Measurements from ENCODE around the gene FEM1B. TPM values are rescaled to one million over a fixed set of nuclear protein-coding genes. Genes with fewer than 3 reads are reported as not detected.

Gene FEM1B
- total RNA-seq, 1 experiment from 2014 or later: 47.3 TPM

- POLR2A ChIA-PET (ENCODE audit: low non-redundant PET): interaction anchor here (0.5 kb wide), 1 partner anchor 422 kb away, joined by 3 read pairs; no protein-coding TSS in a partner anchor
- H3K4me1 ChIP-seq (ENCODE audit: insufficient read depth, low read length, poor library complexity, severe bottlenecking): no peaks in the 10 kb centered on the region
- no peak for DNase-seq (ENCODE audit: low spot score)
- CTCF ChIA-PET: no interaction called here
- no peaks in the 10 kb centered on the region for H3K27me3 ChIP-seq (replicated peaks; ENCODE audit: insufficient read depth, low read depth, low read length, poor library complexity)
- no TSS peak for BruUV-seq (replicated peaks)
- intact Hi-C loops (cut with micrococcal nuclease; ENCODE audit: unreplicated experiment): no loop called here
- TF ChIP-seq CTCF (conservative IDR thresholded peaks at IDR 0.05; ENCODE audit: low read depth, low read length) (no peak), EZH2 (IDR thresholded peaks at IDR 0.05; ENCODE audit: borderline replicate concordance, low read depth, low read length, poor library complexity, severe bottlenecking) (no peak)
- no peaks in the 10 kb centered on the region for H3K9me3 ChIP-seq (ENCODE audit: low read depth, low read length, poor library complexity, severe bottlenecking)
- no peak overlapping the region for H3K27ac ChIP-seq (ENCODE audit: low read depth, low read length, poor library complexity, severe bottlenecking)
- H3K4me3 ChIP-seq (ENCODE audit: low read depth, low read length, poor library complexity, severe bottlenecking): no peak overlapping the region
- H3K36me3 ChIP-seq (ENCODE audit: insufficient read depth, low read length, poor library complexity, severe bottlenecking): no peaks in the 10 kb centered on the region
These were observed 37.0 kb downstream of the FEM1B start for GRCh38 chr15:68314563-68314962.

GRCh38 chr15:68315035-68315434 lies 37.5 kb downstream of the FEM1B start:
- H3K4me3 ChIP-seq (ENCODE audit: low read depth, low read length, poor library complexity, severe bottlenecking): no peak overlapping the region
- CTCF ChIA-PET: interaction anchor here (1.2 kb wide), 1 partner anchor 8 kb away, joined by 3 read pairs; no protein-coding TSS in a partner anchor
- no peaks in the 10 kb centered on the region for H3K27me3 ChIP-seq (replicated peaks; ENCODE audit: insufficient read depth, low read depth, low read length, poor library complexity)
- no TSS peak for BruUV-seq (replicated peaks)
- no peak for TF ChIP-seq CTCF (conservative IDR thresholded peaks at IDR 0.05; ENCODE audit: low read depth, low read length)
- TF ChIP-seq EZH2 (IDR thresholded peaks at IDR 0.05; ENCODE audit: borderline replicate concordance, low read depth, low read length, poor library complexity, severe bottlenecking): no peak
- H3K36me3 ChIP-seq (ENCODE audit: insufficient read depth, low read length, poor library complexity, severe bottlenecking): no peaks in the 10 kb centered on the region
- DNase-seq (ENCODE audit: low spot score): no peak
- H3K4me1 ChIP-seq (ENCODE audit: insufficient read depth, low read length, poor library complexity, severe bottlenecking): no peaks in the 10 kb centered on the region
- H3K9me3 ChIP-seq (ENCODE audit: low read depth, low read length, poor library complexity, severe bottlenecking): no peaks in the 10 kb centered on the region
- intact Hi-C loops (cut with micrococcal nuclease; ENCODE audit: unreplicated experiment): no loop called here
- H3K27ac ChIP-seq (ENCODE audit: low read depth, low read length, poor library complexity, severe bottlenecking): no peak overlapping the region
- POLR2A ChIA-PET (ENCODE audit: low non-redundant PET): interaction anchor here (0.5 kb wide), 1 partner anchor 422 kb away, joined by 3 read pairs; no protein-coding TSS in a partner anchor

- Histone ChIP-seq H3K27ac (ENCODE audit: low read depth, low read length, poor library complexity, severe bottlenecking) (no peak overlapping the region), H3K27me3 (replicated peaks; ENCODE audit: insufficient read depth, low read depth, low read length, poor library complexity) (no peaks in the 10 kb centered on the region), H3K4me3 (ENCODE audit: low read depth, low read length, poor library complexity, severe bottlenecking) (no peak overlapping the region), H3K36me3 (ENCODE audit: insufficient read depth, low read length, poor library complexity, severe bottlenecking) (no peaks in the 10 kb centered on the region), H3K9me3 (ENCODE audit: low read depth, low read length, poor library complexity, severe bottlenecking) (no peaks in the 10 kb centered on the region), H3K4me1 (ENCODE audit: insufficient read depth, low read length, poor library complexity, severe bottlenecking) (no peaks in the 10 kb centered on the region)
- TF ChIP-seq CTCF (conservative IDR thresholded peaks at IDR 0.05; ENCODE audit: low read depth, low read length) (no peak), EZH2 (IDR thresholded peaks at IDR 0.05; ENCODE audit: borderline replicate concordance, low read depth, low read length, poor library complexity, severe bottlenecking) (no peak)
- DNase-seq (ENCODE audit: low spot score): no peak
- POLR2A ChIA-PET (ENCODE audit: low non-redundant PET): no interaction called here
- no TSS peak for BruUV-seq (replicated peaks)
- CTCF ChIA-PET: interaction anchor here (0.6 to 1.2 kb wide), 2 partner anchors 9 to 53 kb away, joined by 3 to 4 read pairs; no protein-coding TSS in a partner anchor
- intact Hi-C loops (cut with micrococcal nuclease; ENCODE audit: unreplicated experiment): no loop called here
These were observed 38.0 kb downstream of the FEM1B start for GRCh38 chr15:68315495-68316031.

Data from A673 (cell line).